GM10266 (cell line): Measurements from ENCODE around the gene TTBK1.

Source experiments
- DNase-seq: peaks from one replicate; pipeline ENCODE4 v3.0.0; 2012; ENCODE audit errors: extremely low spot score
- CTCF ChIP-seq: IDR thresholded peaks from 2 replicates; pipeline ENCODE4 v1.5.1; 2012; ENCODE audit warnings: mild to moderate bottlenecking, low read depth; ENCODE audit not compliant: control insufficient read depth, insufficient read depth; ENCODE audit errors: missing control alignments

The TTBK1 gene

DNA sequence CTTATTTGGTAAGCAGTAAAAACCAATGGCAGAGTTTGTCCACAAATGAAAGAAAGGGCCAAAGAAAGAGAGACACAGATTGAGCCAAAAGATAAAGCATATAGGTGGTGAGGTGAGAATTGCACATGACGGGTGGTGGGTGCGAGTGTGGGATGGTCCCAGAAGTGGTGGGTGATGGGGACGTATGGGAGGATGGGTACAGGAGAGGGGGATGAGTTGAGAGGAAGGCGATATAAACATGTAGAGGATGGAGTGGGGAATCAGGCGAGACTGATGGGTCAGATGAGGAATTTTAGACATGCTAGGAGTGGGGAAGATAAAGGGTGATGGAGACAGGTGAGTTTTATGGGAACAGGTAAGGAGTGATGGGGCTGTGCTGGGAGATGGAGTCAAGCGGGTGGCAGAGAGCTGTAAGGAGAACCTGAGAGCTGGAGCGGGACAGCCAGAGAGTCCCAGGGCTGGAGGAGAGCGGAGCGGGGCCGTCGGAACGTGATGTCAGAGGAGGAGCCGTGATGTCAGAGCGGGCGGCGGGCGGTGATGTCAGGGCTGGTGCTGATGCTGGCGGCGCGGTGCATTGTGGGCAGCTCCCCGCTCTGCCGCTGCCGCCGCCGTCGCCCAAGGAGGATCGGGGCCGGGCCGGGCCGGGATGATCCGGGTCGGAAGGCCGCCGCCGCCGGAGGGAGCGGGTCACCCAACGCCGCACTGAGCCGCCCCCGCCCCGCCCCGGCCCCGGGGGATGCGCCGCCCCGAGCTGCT, at the start of gene TTBK1:
TTBK1 (plus strand) TSS at position 574 of the 756 bp plus-strand sequence. CDS start 3,180 bp downstream, outside the sequence.
- TF ChIP-seq CTCF, result no peak
- no peak for DNase-seq

GRCh38 chr6:43193929-43194328, 49.4 kb upstream of the TTBK1 start:
- TF ChIP-seq CTCF, result no peak
- DNase-seq, result no peak

DNA sequence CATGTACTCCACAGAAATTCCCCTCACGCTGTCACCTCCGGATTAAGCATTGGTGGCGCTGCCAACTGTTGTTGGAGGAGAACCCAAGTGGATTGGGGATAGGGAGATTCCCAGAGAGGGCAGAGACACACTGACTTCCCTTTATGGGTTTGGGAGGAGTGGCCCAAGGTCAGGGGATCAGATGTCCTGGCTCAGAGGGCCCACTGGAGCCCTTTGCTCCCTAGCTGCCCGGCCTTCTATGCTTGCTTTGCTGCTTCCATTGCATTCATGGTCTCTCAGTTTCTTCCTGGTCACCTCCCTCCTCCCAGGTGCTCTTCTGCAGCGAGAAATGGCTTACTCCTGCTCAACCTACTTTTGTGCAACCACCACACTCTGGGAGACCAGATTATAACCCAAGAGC, 46.9 kb upstream of the TTBK1 start:
- no peak for DNase-seq
- TF ChIP-seq CTCF, result no peak

DNA sequence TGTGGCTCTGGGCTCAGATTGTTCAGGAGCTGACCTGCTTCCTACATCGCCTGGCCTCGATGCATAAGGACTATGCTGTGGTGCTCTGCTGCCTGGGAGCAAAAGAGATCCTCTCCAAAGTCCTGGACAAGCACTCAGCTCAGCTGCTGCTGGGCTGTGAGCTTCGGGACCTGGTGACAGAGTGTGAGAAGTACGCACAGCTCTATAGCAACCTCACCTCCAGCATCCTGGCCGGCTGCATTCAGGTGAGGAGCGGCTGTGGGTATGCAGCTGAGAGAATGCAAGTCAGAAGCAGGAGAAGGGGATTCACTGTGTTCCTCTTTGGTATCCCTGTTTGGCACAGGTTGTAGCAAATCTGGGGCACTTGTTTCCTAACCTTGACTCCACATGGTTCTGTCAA, 43.4 kb upstream of the TTBK1 start:
- no peak for DNase-seq
- no peak for TF ChIP-seq CTCF

- DNase-seq, result no peak
- TF ChIP-seq CTCF, result no peak
Measured at GRCh38 chr6:43200541-43200940, 42.7 kb upstream of the TTBK1 start.

DNA sequence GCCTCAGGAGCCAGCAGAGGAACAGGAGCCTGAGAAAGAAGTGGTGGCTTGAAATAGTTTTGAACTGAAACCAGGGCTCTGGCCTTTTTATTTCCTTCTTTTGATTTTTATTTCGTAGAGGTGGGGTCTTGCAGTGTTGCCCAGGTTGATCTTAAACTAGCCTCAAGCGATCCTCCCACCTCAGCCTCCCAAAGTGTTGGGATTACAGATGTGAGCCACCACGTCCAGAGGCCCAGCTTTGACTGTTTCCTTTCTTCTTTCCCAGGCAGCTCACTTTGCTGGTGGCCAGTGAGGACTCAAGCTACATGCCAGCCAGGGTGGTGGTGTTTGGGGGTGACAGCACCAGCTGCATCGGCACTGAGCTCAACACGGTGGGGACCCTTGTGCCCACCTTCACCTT, 40.8 kb upstream of the TTBK1 start:
- TF ChIP-seq CTCF, result no peak
- no peak for DNase-seq

- no peak for TF ChIP-seq CTCF
- DNase-seq, result no peak
Measured at GRCh38 chr6:43203029-43203717, 40.1 kb upstream of the TTBK1 start.
